ENCODE data around the gene ABCG5.

DNA sequence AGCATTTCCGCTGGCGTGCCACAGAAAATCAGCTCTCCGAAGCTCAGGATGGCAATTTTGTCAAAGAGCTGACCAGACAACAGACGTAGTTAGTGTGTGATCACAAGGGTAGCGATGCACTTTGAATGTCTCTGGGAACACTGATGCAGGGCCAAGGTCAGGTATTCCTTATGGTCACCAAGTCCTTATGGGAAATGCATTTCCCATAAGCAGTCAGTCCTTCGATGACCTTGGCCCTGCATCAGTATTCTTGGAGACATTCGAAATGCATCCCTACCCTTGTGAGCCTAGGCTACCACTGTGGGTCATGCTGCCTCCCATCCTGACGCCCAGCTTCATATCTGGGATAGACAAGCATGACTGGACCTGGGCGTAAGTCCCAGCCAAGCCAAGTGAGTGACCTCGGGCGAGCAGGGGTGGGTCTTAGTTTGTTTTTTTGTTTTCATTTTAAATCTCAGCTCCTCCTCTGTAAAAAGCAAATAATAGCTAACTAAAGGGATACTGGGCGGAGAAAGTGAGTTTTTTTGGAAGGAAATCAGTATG is 13.6 kb downstream of the ABCG5 start:
- TF ChIP-seq, protein P1, sequence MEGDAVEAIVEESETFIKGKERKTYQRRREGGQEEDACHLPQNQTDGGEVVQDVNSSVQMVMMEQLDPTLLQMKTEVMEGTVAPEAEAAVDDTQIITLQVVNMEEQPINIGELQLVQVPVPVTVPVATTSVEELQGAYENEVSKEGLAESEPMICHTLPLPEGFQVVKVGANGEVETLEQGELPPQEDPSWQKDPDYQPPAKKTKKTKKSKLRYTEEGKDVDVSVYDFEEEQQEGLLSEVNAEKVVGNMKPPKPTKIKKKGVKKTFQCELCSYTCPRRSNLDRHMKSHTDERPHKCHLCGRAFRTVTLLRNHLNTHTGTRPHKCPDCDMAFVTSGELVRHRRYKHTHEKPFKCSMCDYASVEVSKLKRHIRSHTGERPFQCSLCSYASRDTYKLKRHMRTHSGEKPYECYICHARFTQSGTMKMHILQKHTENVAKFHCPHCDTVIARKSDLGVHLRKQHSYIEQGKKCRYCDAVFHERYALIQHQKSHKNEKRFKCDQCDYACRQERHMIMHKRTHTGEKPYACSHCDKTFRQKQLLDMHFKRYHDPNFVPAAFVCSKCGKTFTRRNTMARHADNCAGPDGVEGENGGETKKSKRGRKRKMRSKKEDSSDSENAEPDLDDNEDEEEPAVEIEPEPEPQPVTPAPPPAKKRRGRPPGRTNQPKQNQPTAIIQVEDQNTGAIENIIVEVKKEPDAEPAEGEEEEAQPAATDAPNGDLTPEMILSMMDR (IDR thresholded peaks at IDR 0.05): no peak
- TF ChIP-seq POLR2A (IDR thresholded peaks at IDR 0.05): no peak

All from Peyer's patch (tissue), 4 donors.